Renal cortex interstitium (tissue), 11 donors: ENCODE results near the gene AKAP13. TPM values are rescaled to one million over a fixed set of nuclear protein-coding genes. Genes with fewer than 3 reads are reported as not detected.

ENCODE experiments used
- DNase-seq, 11 donors: peaks; one replicate each; pipeline ENCODE4 v3.0.0-alpha.2; 2013; ENCODE audit warnings: low read depth in 9 of 11, low spot score in 4 of 11; ENCODE audit errors: extremely low read depth in 1 of 11
- polyA plus RNA-seq, 3 donors: library from polyadenylated mRNA; unstranded; fragments of 120-200 nt; gene quantifications; one replicate each; pipeline ENCODE4 v1.2.1, GENCODE V29; 2013; ENCODE audit not compliant: insufficient read length in 3 of 3

The AKAP13 gene
- polyA plus RNA-seq, 3 donors, result 90.0 to 91.2 (median 91.2) TPM

- DNase-seq, result no peak
Observed at GRCh38 chr15:85745525-85746150, 365.2 kb downstream of the AKAP13 start.

DNA sequence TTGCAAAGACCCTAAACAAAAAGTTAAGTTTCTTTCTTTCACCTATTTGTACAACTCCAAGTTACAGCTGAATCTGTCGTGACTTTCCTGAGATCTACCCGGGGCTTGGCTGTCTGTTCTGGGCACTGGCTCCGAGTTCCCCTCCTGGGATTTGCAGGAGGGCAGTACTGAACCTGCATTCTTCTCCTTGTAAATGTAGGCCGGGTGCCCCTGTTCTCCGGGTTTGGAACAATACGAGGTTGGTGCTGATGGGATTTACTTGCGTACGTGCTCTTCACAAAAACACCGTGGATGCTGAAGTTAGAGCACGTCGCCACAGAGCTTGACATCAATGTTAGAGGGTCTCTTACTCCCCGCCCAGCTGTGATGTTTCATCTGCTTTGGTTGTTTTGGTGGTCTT is 366.2 kb downstream of the AKAP13 start:
- no peak for DNase-seq

- no peak for DNase-seq
Observed at GRCh38 chr15:85748176-85748575, 367.8 kb downstream of the AKAP13 start.

GRCh38 chr15:85748729-85749128 is 368.3 kb downstream of the AKAP13 start:
- no peak for DNase-seq

DNA sequence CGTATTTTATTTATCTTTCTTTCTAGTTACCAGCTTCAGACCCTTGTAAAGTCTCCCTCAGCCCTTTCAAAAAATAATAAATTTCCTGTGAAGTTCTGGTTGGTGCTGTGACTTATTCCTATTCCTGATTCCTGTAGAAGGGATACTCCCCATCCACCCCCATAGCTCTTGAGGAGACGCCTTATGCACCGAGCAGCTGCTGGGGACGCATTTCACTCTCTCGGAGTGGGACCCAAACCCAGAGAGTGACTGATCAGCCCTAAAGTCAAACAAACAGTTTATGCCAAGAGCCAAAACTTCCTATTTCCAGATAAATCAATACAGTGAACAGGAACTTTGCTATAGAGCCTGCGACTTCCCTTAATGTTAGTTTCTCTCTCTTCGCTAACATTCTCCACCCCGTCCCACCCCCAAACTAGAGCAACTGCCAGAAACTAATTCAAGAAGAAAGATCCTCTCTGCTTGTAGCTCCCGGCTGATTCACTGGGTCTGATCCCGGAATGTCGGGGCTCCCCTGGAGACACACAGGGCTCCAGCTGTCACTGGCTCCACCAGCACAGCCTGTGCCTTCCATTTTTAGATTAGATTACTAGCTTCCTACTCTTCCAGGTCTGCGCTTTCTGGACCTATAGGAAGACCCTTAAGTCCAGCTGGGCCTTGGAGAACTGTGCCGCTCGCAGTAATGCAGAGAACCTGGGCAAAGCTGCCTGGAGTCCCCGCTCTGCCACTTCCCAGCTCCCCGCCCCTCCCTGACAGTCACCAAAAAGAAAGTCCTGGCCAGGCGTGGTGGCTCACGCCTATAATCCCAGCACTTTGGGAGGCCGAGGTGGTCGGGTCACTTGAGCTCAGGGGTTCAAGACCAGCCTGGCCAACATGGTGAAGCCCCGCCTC is 369.1 kb downstream of the AKAP13 start:
- no peak for DNase-seq

- no peak for DNase-seq
Observed at GRCh38 chr15:85750319-85751290, 370.2 kb downstream of the AKAP13 start.

GRCh38 chr15:85751291-85752123 is 371.1 kb downstream of the AKAP13 start:
- DNase-seq, result peak in 2 of 11 donors; percentile 49

DNA sequence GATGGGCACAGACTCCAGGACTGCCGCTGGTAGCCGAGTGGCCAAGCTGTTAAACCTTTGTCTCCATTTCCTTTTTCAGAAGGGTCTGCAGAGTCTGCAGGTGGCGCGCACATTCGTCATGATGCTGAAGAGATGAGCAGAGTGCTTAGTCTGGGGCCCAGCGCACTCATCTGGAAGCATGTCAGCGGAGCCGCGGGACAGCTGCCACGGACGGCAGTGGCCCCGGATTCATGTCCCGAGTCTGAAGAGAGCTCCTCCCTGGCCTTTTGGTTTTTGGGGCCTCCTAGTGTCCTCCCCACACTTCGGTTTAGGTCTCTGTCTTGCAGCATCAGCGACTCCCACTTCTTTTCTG is 371.7 kb downstream of the AKAP13 start:
- DNase-seq, result no peak

GRCh38 chr15:85752491-85752961 is 372.1 kb downstream of the AKAP13 start:
- DNase-seq, result no peak

DNA sequence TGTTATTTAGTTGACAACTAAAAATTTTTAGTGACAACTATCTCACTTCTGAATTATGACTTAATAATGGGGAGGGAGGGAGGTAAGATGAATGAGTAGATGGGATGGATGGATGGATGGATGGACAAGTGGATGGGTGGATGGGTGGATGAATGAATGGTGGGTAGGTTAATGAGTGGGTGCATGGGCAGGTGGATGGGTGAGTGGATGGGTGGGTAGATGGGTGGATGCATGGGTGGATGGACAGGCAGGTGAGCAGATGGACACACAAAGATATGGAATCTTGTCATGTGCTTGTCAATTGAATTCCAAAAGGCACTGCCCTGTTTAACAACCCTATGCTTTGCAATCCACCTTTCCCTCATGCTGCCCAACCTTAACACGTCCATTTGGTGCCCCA is 372.9 kb downstream of the AKAP13 start:
- DNase-seq, result no peak

DNA sequence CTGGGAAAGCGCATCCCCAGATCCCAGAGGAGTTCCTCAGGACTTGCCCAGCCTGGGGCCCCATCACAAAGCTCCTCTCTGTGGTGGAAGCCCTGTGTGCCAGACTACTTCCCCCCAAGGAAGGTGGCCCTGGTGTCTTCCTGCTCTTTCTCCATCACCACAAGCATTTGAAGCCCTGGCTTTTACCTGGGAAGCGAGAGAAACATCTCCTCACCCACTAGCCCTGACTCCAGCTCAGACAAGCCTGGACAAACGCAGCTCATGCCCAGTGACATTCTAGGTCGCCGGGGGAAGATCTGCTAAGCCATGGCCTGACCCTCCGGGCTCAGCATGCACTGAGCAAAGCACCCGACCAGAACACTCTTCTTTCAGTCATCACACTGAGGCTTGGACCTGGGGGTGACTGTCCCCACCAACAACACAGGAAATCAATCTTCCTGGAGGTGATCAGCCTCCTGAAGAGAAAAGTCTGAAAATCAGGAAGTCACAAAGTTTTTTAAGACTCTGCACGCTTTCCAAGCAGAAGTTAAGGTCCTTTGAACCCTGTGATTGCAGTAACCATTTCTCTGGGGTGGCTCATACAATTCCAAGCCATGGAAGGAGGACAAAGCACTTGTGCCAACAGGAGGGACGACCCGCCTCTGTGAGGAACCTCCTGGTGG is 373.5 kb downstream of the AKAP13 start:
- DNase-seq, result no peak

DNA sequence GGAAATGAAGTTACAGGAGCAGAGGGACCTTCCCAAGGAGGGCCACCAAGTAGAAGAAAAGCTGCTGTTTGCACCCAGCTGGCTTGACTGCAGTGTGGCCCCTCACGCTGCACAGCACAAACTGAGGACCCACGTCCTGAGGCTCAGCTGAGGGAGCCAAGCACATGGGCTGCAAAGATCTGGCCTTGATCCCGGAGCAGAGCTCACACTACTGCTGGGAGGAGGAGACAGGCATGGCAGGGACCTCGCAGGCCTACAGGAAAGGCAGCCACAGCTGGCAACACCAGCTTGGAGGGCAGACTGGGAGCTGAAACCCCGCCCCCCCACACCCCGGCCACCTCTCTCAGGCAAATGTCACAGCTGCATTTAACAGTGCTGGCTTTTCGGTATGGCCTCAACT is 374.6 kb downstream of the AKAP13 start:
- DNase-seq, result no peak

GRCh38 chr15:85755471-85755870 is 375.1 kb downstream of the AKAP13 start:
- DNase-seq, result no peak

DNA sequence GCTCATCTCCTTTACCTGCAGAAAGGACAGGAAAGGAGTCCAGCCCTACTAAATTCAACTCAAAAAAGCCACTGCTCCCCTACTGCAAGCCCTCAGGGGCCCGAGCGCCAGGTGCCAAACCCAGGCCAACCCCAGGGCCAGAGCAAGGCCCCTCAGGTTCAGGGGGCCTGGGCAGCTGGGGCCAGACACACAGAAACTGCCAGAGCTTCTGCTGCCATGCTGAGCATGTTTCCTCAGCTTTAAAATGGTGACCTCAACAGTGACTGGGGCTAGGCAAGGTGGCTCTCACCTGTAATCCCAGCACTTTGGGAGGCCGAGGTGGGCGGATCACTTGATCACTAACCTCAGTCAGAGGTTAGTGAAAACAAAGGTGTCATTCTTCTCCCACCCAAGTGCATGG is 375.5 kb downstream of the AKAP13 start:
- DNase-seq, result no peak

- DNase-seq, result no peak
Observed at GRCh38 chr15:85756411-85757072, 376.1 kb downstream of the AKAP13 start.

GRCh38 chr15:85757073-85757938 is 376.9 kb downstream of the AKAP13 start:
- no peak for DNase-seq
